Suprapubic skin (tissue), 4 donors: ENCODE measurements around the gene SLC38A1. TPM values are rescaled to one million over a fixed set of nuclear protein-coding genes. Genes with fewer than 3 reads are reported as not detected.

Experiments used
- DNase-seq, 2 donors: peaks; one replicate each; pipeline ENCODE4 v3.0.0-alpha.2; 2019; ENCODE audit warnings: low spot score in 2 of 2
- H3K27ac ChIP-seq: fragments of 200-600 bp; sonication (generic); one replicate; pipeline ENCODE4 v1.5.1; 2019
- H3K27me3 ChIP-seq: fragments of 200-600 bp; sonication (generic); one replicate; pipeline ENCODE4 v1.5.1; 2019
- H3K36me3 ChIP-seq: fragments of 200-600 bp; sonication (generic); one replicate; pipeline ENCODE4 v1.5.1; 2019
- H3K4me1 ChIP-seq: fragments of 200-600 bp; sonication (generic); one replicate; pipeline ENCODE4 v1.5.1; 2019
- H3K4me3 ChIP-seq: fragments of 200-600 bp; sonication (generic); one replicate; pipeline ENCODE4 v1.5.1; 2019; ENCODE audit warnings: mild to moderate bottlenecking
- H3K9me3 ChIP-seq: fragments of 200-600 bp; sonication (generic); one replicate; pipeline ENCODE4 v1.5.1; 2019
- EP300 ChIP-seq: sonication (generic); formaldehyde crosslinking; IDR thresholded peaks from one replicate; pipeline ENCODE4 v1.6.1; 2017; ENCODE audit warnings: antibody characterized with exemption
- POLR2A ChIP-seq, 2 donors: fragments of 450-650 bp; IDR thresholded peaks; one replicate each; pipeline ENCODE4 v1.6.1; 2017; ENCODE audit warnings: antibody characterized with exemption in 2 of 2, mild to moderate bottlenecking in 2 of 2, moderate library complexity in 2 of 2
- POLR2AphosphoS5 ChIP-seq, 3 donors: sonication (generic); formaldehyde crosslinking; IDR thresholded peaks; one replicate each; pipeline ENCODE4 v1.6.1; 2017; ENCODE audit warnings: antibody characterized with exemption in 3 of 3
- WGBS: methylation state at CpG from one replicate; pipeline ENCODE4 v1.1.5; 2018; 5-methylcytosine and 5-hydroxymethylcytosine counted together
- total RNA-seq, 4 donors: library from RNA; depleted of rRNA; stranded (reverse); fragments of >200 nt; gene quantifications; one replicate each; pipeline ENCODE4 v1.1.0, GENCODE V29; 2016
- TF ChIP-seq, protein P1 (sequence below), 2 donors: fragments of 200-600 bp in 1 of 2; fragments of 450-650 bp in 1 of 2; sonication (generic) in 1 of 2; IDR thresholded peaks; one replicate each; pipeline ENCODE4 v1.5.1; 2016 to 2019; ENCODE audit warnings: antibody characterized with exemption in 2 of 2, mild to moderate bottlenecking in 1 of 2, moderate library complexity in 1 of 2

The SLC38A1 gene
- total RNA-seq, 4 donors from 2014 or later: 96.2 to 110 (median 102) TPM

DNA sequence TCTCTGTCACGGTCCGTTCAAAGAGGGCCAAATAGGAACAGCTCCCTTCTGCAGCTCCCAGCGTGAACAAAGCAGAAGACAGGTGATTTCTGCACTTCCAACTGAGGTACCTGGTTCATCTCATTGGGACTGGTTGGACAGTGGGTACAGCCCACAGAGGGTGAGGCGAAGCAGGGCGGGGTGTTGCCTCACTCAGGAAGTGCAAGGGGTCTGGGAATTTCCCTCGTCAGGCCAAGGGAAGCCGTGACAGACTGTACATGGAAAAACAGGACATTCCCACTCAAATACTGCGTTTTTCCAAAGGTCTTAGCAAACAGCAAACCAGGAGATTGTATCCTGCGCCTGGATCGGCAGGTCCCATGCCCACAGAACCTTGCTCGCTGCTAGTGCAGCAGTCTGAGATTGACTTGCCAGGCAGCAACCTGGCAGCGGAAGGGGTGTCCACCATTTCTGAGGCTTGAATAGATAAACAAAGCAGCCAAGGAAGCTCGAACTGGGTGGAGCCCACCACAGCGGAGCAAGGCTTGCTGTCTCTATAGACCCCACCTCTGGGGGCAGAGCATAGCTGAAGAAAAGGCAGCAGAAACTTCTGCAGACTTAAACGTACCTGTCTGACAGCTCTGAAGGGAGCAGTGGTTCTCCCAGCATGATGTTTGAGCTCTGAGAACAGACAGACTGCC is 22.7 kb downstream of the SLC38A1 start:
- TF ChIP-seq, protein P1, sequence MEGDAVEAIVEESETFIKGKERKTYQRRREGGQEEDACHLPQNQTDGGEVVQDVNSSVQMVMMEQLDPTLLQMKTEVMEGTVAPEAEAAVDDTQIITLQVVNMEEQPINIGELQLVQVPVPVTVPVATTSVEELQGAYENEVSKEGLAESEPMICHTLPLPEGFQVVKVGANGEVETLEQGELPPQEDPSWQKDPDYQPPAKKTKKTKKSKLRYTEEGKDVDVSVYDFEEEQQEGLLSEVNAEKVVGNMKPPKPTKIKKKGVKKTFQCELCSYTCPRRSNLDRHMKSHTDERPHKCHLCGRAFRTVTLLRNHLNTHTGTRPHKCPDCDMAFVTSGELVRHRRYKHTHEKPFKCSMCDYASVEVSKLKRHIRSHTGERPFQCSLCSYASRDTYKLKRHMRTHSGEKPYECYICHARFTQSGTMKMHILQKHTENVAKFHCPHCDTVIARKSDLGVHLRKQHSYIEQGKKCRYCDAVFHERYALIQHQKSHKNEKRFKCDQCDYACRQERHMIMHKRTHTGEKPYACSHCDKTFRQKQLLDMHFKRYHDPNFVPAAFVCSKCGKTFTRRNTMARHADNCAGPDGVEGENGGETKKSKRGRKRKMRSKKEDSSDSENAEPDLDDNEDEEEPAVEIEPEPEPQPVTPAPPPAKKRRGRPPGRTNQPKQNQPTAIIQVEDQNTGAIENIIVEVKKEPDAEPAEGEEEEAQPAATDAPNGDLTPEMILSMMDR (IDR thresholded peaks at IDR 0.05): no peak
- no peak for TF ChIP-seq EP300
- no peak for TF ChIP-seq POLR2A (IDR thresholded peaks at IDR 0.05)
- no peak for TF ChIP-seq POLR2AphosphoS5 (IDR thresholded peaks at IDR 0.05)
- 80% methylated on average over 14 of the region's 15 CpGs for WGBS

DNA sequence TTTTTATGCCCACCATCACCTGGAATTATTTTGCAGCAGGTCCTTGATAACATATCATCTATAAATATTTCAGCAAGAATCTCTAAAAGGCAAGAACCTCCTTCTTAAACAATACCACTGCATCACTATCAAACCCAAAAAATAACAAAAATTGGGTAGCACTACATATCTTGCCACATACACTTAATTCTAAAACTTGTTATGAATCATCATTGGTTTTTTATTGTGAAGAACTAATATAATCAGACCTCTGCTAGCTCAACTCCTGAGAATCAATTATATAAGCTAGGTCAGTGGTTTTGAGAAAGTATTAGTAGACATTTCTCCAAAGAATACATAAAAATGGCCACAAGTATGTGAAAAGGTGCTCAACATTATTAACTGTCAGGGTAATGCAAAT is 23.8 kb downstream of the SLC38A1 start:
- H3K4me1 ChIP-seq: no peaks in the 10 kb centered on the region
- no peaks in the 10 kb centered on the region for H3K9me3 ChIP-seq
- H3K27ac ChIP-seq: no peak overlapping the region
- TF ChIP-seq EP300 (no peak), POLR2AphosphoS5 (IDR thresholded peaks at IDR 0.05) (no peak)
- no peak for DNase-seq
- H3K36me3 ChIP-seq: no peaks in the 10 kb centered on the region
- no peaks in the 10 kb centered on the region for H3K27me3 ChIP-seq
- no peak overlapping the region for H3K4me3 ChIP-seq

More for the DNA sequence above, 22.7 kb downstream of the SLC38A1 start:
- no peak overlapping the region for H3K4me3 ChIP-seq
- H3K27me3 ChIP-seq: no peaks in the 10 kb centered on the region
- DNase-seq: no peak
- H3K36me3 ChIP-seq: no peaks in the 10 kb centered on the region
- no peaks in the 10 kb centered on the region for H3K4me1 ChIP-seq
- H3K27ac ChIP-seq: no peak overlapping the region
- H3K9me3 ChIP-seq: no peaks in the 10 kb centered on the region

DNA sequence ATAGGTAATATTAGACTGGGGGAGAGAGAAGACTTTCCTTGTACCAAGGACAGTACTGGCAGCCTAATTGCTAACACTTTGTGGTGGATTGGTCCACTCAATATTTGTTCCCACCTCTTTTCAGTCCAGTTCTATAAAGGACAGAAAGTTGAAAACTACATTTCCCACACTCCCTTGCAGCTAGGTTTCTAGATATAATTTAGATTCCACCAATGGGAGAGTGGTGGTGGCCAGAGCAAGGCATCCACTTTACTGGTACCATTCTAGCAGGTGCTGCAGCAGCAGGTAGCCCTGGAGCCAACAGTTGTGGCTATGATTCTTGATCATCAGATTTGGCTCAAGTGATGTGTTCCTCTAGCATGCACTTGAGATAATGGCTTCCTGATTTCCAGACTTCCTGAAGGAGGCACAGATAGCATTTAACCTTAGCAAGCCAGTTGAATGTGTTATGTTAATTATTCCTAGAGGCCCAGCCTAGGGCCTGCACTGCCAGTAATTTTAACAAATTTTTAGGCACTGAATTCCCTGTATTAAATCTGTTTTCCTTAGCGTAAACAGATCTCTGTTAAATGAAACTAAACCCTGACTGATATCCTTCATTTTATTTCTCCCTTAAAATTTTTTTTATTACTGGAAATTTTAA is 24.4 kb downstream of the SLC38A1 start:
- 94% methylated on average over 1 of the region's 1 CpG for WGBS
- H3K4me3 ChIP-seq: no peak overlapping the region
- no peaks in the 10 kb centered on the region for H3K4me1 ChIP-seq
- no peaks in the 10 kb centered on the region for H3K27me3 ChIP-seq
- no peaks in the 10 kb centered on the region for H3K9me3 ChIP-seq
- no peaks in the 10 kb centered on the region for H3K36me3 ChIP-seq
- no peak for DNase-seq
- TF ChIP-seq POLR2AphosphoS5 (IDR thresholded peaks at IDR 0.05): no peak
- TF ChIP-seq, protein P1 (IDR thresholded peaks at IDR 0.05): no peak
- no peak for TF ChIP-seq POLR2A (IDR thresholded peaks at IDR 0.05)
- TF ChIP-seq EP300: no peak
- H3K27ac ChIP-seq: no peak overlapping the region

DNA sequence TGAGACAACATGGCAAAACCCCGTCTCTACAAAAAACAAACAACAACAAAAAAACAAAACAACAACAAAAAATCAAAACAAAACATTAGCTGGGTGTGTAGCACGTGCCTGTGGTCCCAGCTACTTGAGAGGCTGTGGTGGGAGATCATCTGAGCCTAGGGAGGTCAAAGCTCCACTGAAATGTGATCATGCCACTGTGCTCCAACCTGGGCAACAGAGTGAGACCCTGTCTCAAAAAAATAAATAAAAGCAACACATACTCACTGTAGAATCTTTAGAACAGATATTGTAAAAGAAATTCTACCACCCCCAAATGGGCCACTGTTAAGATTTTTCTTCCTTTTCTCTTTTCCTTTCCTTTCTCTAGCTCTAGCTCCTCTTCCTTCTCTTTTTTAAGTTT is 26.3 kb downstream of the SLC38A1 start:
- Histone ChIP-seq H3K4me1 (no peaks in the 10 kb centered on the region), H3K36me3 (no peaks in the 10 kb centered on the region), H3K27me3 (no peaks in the 10 kb centered on the region), H3K27ac (no peak overlapping the region), H3K4me3 (no peak overlapping the region), H3K9me3 (no peaks in the 10 kb centered on the region)
- 79% methylated on average over 2 of the region's 2 CpGs for WGBS
- no peak for DNase-seq
- TF ChIP-seq POLR2AphosphoS5 (IDR thresholded peaks at IDR 0.05) (no peak), EP300 (no peak), POLR2A (IDR thresholded peaks at IDR 0.05) (no peak)
- TF ChIP-seq, protein P1 (IDR thresholded peaks at IDR 0.05): no peak

DNA sequence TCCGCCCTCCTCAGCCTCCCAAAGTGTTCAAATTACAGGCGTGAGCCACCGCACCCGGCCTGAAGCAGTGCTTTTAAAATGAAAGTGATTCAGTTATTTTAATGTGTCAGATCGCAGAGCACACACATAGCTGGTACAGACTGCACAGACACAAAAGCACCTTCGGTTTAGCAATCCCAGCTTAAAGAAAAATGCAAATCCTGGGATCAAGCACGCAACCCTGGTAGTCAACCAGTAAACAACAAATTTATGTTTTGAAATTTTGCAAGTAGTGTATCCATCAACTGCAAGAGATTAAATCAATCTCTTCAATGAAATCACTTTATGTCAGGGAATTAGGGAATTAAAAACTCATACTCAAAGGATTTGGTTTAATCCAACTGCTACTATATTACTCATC is 28.4 kb downstream of the SLC38A1 start:
- 97% methylated on average over 7 of the region's 7 CpGs for WGBS
- Histone ChIP-seq H3K4me1 (no peaks in the 10 kb centered on the region), H3K36me3 (no peaks in the 10 kb centered on the region), H3K27ac (no peak overlapping the region), H3K9me3 (no peaks in the 10 kb centered on the region), H3K27me3 (no peaks in the 10 kb centered on the region), H3K4me3 (no peak overlapping the region)
- no peak for DNase-seq
- TF ChIP-seq, protein P1 (IDR thresholded peaks at IDR 0.05): no peak
- no peak for TF ChIP-seq POLR2A (IDR thresholded peaks at IDR 0.05)
- no peak for TF ChIP-seq POLR2AphosphoS5 (IDR thresholded peaks at IDR 0.05)
- no peak for TF ChIP-seq EP300
